CD4-positive, alpha-beta T cell treated with Interleukin-1 beta for 1 hour (primary cell): ENCODE data around the gene TAF4.

Experiments
- DNase-seq, 2 donors: peaks; one replicate each; pipeline ENCODE4 v3.0.0-alpha.2; 2020 to 2022

TAF4 gene

DNA sequence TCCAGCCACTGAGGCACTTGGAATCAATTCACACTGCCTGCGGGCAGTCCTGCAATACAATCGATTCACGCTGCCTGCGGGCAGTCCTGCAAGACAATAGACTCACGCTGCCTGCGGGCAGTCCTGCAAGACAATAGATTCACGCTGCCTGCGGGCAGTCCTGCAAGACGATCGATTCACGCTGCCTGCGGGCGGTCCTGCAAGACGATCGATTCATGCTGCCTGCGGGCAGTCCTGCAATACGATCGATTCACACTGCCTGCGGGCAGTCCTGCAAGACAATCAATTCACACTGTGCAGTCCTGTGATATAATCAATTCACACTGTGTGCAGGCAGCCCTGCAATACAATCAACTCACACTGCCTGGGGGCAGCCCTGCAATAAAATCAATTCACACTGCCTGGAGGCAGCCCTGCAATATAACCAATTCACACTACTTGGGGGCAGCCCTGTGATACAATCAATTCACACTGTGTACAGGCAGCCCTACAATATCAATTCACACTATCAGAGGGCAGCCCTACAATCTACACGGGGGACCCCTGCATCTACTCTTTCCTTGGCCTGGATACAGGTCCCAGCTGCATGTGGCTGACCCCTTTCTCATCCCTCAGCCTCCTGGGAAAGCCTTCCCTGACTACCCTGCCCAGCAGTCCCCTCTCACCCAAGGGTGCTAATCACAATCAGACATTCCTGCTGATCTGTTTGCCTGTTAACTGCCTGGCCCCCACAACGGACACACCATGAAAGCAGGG, 10.4 kb downstream of the TAF4 start:
- DNase-seq, result no peak

DNA sequence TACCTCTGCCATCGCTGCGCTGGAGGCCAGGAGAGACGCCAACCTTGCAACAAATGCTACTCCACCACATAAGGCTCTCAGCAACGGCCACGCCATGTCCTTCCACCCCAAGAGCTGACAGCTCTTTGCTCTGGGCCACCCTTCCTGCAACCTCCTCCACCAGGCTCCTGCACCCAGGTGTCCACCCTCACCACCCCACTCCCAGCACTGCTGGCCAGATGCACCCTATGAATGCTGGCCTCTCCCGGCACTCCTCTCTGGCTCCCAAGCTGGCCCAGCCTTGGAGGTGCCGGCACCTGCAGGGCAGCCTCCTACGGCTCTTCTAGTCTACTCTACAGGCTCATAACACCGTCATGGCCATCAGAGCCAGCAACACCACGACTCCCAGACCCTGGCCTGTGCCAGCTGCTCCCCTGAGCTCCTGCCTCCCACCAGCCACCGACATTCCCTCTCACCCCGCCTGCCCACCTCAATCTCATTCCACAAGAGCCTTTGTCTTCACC, 11.2 kb downstream of the TAF4 start:
- no peak for DNase-seq

DNA sequence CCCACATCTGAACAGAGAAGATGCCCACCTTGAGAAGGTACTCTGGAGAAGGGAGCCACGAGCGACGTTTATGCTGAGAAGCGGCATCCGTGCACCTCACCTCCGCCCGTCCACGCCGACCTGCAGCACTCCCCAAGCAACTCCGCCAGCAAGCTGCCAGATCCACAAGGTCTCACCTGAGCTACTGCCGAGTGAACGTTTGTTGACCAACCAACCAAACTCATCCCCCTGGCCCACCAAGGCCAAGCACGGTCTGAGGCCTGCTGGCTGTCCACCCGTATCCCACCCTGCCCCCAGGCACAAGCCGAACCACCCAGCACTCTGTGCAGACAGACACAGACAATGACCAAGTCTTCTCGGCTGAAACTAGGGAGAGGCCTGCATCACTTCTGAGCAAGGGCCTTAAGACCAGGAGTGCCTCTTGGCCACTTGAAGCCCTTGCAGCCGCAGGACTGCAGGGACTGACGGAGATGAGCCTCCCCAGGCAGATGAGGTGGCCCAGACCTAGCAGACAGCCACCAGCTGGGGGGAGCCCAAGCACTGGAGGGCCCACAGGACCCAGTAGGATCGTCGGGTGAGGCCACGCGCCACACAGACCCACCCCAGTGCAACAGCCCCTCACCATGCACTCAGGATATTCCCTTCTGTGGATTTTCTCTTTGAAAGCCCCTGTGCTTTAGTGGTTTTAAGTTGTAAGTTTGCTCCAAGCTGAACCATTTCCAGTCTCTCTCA, 12.1 kb downstream of the TAF4 start:
- no peak for DNase-seq

DNA sequence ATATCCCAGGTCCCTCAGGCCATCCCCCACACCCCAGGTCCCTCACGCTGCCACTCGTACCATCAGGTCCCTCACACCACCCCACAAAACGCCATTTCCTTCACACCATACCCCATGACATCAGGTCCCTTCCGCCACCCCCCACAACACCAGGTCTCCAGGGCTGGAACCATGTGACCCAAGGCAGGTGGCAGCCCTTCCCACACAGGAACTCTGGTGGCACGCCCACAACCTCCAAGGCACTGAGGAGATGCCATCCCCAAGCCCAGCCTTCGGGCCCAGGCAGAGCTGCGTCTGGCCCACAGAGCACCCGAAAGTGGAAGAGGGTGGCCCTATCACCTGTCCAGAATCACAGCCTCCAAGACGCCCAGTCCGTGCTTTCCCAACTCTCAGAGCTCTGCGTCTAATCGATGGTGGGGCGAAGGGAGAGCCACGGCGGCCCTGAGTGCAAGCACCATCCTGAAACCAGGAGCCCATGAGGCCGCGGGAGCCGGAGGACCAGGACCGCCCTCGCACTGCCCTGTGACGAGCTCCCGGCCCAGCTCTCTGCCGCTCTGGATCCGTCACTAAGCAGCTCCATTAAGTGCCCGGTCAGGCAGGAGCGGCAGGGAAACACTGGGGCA, 12.7 kb downstream of the TAF4 start:
- no peak for DNase-seq

DNA sequence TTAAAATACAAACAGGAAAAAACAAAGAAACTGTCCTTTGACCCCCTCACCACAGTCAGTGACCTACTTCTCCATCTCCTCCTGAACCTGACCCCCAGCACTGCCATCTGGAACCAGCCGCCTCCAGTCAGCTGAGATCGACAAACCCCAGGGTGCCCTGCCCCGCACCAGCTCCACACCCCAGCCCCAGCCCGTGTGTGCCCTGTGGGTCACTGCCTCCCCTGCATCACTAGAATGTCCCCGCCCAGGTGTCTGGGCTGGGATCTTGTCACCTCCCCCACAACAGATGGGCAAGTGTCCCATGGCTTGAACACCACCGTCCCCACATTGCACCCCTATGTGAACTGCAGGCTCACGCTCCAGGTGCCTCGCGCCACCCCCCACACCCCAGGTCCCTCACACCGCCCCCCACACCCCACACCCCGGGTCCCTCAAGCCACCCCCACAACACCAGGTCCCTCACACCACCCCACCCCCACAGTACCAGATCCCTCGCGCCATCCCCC, 13.3 kb downstream of the TAF4 start:
- DNase-seq, result no peak

DNA sequence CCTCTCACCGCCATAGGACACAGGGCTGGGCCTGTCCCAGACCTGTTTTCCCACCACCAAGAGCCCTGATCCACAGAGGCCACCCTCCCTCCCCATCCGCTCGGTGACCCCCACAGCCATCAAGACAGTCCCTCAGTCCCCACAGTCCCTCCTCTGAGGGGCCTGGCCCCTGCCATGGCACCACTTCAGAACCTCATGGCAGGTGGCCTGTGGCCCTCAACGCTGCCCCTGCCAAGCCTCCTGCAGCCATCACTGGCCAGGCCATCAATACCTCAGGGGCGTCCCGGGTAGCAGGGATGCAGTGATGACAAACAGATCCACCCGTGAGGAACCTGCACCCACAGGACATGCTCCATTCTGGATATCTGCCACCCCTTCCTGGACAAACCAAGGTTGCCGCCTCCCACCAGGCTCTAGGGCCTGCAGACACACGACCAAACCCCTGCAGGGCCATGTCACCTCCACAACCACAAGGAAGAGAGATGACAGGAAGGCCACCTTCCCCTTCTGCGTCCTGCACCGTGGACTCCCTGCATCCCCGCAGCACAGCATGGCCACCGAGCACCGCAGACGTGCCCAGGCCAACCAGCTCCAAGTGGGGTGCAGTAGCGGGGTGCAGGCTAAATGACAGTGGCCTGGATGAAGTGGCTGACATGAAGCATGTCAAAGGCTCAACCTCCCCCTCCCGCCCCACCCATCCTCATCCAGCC, 14.0 kb downstream of the TAF4 start:
- no peak for DNase-seq

DNA sequence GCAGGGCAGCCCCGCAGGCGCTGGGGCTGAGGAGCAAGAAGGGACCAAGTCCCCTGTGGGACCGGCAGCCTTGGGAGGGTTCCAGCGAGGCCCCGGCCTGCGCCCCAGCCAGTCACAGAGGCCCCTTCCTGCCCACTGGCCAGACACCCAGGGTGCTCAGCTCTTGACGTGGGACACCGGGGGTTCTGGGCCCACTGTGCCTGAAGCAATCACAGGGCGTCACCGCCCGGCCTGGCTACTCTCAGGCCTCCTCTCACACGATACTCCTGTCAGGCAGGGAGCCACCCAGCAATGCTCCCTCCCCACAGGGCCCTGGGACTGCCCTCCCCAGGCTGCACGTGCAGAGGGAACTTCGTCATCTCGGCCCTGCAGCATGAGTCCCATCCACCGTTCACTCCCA, 14.5 kb downstream of the TAF4 start:
- no peak for DNase-seq

DNA sequence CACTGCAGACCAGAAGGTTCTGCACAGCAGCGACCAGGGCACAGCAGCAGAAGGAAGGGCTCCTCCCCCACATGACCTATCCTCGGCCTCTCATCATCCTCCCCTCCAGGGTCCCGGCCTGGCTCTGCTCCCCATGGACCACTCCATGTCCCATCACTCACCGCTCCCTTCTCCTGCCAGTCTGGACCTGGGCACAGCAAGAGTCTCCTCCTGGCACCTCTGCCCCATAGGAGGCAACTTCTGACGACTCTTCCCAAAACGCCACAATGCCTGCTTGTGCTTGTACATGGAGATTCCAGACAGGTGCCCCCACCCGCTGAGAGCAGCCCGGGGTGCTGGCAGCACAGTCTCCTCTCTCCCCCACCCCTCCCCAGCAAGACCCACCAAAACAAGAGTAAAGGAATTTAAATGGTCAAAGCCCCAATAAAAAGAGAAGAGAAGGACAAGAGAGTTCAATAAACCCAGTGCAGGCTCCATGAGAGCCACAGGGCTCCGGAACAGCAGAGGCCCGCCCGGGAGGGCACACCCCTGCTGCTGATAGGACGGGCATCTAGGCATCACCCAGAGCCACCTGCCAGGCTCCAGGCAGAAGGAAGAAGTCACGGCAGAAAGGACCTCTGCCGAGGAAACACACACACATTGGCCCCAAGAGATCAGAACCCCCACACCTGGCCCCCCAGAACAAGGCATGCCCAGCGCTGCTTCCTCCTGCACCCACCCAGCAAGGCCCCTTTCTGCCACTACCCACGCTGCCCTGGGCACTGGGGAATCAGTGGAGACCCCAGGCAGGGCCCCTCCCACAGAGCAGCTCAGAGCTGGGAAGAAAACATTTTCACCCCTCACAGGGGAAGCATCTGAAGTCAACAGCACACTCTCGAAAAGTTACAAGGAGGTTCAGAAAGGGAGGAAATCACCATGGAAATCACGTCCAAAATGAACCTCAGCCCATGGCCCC, 15.2 kb downstream of the TAF4 start:
- no peak for DNase-seq

DNA sequence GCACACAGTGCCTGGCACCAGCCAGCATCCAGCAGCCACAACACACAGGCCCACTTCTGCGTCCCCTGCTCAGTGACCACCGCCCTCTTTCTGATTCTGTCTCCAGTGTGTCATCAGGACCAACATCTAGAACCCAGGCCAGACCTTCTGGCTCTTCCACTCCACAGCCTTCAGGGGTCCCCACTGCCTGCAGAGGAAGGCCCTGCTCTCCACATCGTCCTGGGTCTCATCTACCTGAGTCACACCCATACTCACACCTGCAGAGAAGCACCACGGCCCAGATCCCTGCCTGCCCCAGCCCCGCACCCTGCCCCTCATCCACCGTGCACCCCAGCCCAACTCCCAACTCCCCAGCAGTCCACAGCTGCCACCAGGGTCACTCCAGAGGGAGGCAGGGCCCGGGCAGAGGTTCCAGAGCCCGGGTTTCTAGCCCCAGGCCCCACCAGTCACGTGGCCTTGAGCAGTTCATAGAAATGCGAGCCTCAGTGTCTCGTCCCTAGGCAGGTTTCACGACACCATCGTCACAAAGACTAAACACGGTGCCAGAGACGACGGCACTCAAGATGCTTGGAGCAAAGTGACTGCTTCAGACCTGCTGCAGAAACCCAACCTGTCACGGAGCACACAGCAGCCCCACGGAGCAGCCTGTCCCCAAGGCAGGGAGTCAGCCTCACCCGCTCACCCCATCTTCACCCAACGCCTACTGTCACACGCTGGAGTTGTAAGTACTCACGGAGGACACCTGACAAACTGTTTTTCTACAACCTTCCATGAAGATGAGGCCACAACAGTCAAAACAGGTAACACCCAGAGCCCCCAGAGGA, 16.1 kb downstream of the TAF4 start:
- no peak for DNase-seq

DNA sequence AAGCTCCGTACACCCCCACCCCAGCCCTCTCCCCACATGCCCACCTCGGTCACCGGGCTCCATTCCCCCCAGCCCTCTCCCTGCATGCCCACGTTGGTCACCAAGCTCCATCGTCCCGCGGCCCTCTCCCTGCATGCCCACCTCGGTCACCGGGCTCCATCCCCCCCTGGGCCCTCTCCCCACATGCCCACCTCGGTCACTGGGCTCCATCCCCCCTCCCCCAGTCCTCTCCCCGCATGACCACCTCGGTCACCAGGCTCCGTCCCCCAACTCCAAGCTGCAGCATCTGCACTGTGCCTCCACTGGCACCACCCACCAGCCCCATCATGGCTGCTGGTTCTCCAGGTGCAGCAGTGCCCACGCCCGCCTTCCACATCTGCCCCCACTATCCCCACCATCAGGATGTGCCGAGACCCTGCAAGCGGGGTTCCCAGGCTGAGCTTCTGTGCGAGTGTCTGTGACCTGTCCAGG, 16.8 kb downstream of the TAF4 start:
- DNase-seq, result no peak

DNA sequence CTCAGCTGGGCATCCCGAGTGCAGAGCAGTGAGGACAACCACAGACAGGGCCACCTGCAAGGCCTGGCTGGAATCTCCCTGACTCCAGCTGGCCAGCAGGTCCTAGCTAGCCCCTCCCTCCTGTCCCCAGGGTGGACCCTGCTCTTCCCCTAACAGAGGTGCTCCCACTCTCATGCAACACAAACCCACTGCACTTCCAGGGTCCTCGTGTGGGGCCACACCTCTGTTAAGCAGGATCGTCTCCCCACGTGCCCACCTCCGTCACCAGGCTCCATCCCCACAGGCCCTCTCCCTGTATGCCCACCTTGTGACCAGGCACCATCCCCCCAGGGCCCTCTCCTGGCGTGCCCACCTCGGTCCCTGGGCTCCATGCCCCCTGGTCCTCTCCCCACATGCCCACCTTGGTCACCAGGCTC, 17.3 kb downstream of the TAF4 start:
- no peak for DNase-seq

DNA sequence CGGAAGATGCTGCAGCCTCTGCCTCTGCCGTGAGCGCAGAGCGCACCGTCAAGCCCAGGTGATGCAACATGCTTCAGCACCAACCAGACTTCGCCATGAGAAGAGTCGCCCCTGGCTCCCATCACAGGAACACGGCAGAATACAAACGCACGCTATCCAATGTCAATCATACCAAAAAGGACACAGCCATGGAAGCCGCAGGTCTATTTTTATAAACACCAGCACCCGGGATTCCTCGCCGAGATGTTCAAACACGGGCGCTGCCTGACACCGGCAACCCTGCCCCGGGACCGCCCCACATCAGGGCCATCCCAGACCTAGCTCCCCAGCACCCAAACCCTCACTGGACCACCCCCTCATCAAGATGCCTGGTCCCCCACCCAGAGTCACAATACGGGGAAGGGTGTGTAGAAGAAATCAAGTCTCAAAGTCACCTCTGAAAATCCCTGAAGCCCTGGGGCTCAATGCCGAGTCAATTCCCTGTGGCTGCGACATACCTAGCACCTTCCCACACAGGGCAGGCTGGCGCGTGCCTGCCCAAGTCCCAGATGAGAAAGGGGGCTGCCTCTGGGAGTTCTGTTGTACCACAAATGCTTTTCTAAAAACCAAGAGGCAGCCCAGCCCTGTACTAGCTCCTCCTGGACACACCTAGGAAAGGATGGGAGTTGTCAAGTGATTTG, 17.9 kb downstream of the TAF4 start:
- no peak for DNase-seq

DNA sequence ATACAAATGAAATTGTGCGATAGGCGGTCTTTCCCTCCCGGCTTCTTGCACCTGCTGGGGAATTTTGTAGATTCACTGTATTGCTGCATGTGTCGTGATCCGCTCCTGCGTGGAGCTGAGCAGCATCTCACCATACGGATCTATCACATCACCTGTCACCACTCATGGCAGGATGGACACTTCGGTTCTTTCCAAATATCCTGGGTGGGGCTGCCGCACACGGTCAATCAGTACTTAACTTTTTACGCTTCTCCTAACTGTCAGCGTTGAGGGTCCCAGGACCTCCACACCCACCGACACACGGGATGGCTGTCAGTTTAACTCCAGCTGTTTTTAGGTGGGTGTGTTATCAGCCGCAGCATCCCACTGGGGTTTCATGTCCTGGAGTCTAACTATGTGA, 19.2 kb downstream of the TAF4 start:
- DNase-seq, result no peak

DNA sequence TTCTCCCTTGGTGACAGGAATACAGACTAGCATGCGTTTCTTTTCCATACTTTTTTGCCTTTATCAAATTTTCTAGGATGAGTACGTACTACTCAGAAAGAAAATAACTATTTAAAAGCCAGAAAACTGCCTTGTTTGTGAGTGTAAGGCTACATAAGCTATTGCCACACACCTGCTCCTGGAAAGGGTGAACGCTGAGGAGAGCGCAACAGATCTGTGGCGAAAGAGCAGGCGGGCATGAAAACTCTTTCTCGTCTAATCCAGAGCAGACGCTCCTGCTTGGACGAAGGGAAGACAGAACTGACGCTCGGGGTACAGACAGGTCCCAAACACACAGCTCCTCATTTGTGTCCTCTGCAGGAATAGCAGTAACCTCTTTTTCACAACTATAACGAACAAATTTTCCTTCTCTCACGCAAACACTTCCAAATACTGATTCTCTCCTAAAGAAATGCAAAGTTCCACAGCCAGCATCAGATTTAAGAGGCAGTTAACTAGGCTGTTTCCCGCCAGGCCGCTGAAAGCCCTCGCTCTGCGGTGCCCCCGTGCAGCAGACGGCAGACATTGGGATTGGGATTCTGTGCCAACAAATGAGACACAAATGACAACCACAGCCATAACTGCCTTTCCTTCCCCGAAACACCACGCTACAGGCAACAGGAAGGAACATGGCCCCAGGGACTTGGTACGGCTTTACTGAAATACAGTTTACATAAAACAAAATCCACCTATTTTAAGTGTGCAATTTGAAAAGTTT, 20.0 kb downstream of the TAF4 start:
- DNase-seq, result no peak

DNA sequence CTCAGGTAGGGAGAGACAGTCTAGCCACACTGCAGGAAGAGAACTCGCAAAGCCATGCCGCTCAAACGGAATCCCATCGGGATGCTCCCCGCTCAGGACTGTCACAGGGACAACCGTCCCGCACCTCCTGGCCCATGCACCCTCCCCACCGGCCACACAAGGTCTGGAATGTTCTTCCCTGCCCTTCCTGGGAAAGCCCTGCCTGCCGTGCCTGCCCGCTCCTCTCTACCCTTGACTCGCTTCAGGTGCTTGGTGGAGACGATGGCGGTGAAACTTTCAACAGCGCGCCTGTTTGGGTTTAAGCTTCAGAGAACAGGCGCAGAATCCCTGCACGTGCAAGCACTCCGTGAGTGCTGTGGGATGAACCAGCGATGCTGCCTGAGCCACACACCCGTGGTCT, 20.6 kb downstream of the TAF4 start:
- DNase-seq, result no peak

DNA sequence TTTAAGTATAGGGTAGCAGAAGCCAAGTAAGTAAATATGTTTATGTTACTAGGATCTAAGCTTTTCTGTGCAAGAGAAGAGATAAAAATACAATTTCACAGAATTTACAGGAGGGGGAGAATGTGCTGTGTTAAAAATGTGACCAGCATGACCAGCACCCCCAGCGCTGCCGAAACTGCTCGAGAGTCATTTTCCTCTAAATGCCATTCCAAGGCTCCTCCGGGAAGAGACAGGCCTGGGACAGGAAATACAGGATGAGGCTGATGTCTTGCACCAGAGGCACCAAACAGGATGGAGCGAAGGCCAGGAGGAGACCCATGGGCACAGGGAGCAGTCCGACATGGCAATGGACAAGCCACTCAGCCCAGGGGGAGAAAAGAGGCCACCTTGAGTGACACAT, 21.1 kb downstream of the TAF4 start:
- DNase-seq, result no peak

DNA sequence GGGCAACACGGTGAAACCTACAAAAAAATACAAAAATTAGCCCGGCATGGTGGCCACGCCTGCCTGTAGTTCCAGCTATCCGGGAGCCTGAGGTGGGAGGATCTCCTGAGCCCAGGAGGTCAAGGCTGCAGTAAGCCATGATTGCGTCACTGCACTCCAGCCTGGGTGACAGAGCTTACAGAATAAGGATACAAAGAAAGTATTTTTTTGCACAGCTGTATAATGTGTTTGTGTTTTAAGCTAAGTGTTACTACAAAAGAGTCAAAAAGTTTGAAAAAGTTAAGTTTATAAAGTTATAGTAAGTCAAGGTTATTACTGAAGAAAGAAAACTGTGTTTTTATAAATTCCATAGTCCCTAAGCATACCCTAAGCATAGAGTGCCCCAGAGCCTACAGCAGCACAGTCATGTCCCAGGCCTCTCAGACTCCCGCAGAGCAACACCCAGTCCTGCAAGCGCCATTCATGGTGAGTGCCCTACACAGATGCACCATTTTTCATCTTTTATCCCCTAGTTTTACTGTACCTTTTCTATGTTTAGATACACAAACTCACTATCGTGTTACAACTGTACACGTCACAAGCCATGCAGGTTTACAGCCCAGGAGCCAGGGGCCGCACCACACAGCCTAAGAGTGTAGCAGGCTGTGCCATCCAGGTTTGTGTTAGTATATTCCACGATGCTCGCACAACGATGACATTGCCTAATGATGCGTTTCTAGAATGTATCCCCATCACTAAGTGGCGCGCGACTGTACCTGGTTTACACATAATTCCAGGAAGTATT, 22.4 kb downstream of the TAF4 start:
- no peak for DNase-seq

DNA sequence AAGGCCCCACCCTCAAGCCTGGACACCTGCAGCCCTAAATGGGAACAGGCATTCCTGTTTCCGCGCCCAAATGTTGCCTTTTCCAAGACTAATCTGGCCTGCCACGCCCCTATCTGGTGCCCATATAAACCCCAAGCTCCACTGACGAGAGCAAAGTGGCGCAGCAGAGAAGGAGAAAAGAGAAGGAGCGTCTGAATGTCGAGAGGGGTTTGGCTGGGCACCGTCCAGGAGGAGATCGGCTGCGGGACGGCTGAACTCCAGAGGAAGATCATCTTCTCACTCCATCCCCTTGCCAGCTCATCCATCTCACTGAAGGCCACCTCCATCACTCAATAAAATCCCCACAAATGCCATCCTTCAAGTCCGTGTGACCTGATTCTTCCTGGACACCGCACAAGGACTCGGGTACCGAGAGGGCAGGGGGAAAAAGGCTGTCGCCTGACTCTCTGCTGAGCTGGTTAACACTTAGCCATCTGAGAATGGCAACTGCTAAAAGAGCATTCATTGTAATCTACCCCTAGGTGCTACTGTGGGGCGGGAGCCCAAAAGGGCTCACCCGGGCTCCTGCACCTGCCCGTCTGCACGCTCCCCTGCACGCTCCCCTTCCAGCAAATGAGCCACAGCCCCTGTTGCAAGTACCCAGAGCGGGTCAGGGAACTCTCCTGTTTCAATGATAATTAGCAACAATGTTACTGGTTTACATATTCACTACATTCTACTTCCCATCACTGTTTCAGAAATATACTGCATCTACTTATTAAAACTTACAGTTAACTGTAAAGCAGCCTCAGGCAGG, 23.5 kb downstream of the TAF4 start:
- DNase-seq, result no peak
